ENCODE measurements around the gene MLLT1.

MLLT1 gene

DNA sequence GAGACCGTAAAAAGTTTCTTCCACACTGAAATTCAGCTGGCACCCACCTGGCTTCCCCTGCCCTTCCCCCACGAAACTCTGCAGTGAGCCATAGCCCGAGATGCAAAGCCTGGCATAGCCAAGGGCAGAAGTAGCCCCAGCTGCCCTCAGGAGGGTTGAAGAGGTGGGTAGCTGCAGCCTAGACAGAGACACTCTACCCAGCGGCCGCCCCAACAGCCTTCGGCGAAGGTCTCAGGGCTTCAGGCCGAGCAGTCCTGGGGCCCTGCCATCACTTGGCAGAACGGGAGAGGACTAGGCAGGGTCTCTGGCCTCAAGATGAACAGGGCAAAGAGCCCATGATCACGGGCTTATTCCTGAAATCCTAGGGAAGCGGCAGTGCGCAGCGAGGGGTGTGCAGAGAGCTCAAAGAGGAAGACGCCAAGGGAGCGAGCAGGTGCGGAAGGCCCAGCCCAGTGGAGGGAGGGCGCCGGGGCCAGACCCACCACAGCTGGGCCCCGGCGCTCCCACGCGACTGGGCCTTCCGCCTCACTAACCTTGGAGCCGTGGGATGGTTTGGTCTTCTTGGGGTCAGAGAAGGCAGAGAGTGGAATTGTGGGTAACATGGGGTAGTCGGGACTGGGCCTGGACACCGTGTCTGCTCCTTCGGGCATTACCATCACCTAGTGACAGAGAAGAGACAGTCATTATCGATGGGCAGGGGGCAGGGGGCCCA lies 53.2 kb downstream of the MLLT1 start:
- H3K27ac ChIP-seq, result peak overlapping the region; percentile 99
- DNase-seq (ENCODE audit: low spot score), result no peak
- TF ChIP-seq, protein P1, sequence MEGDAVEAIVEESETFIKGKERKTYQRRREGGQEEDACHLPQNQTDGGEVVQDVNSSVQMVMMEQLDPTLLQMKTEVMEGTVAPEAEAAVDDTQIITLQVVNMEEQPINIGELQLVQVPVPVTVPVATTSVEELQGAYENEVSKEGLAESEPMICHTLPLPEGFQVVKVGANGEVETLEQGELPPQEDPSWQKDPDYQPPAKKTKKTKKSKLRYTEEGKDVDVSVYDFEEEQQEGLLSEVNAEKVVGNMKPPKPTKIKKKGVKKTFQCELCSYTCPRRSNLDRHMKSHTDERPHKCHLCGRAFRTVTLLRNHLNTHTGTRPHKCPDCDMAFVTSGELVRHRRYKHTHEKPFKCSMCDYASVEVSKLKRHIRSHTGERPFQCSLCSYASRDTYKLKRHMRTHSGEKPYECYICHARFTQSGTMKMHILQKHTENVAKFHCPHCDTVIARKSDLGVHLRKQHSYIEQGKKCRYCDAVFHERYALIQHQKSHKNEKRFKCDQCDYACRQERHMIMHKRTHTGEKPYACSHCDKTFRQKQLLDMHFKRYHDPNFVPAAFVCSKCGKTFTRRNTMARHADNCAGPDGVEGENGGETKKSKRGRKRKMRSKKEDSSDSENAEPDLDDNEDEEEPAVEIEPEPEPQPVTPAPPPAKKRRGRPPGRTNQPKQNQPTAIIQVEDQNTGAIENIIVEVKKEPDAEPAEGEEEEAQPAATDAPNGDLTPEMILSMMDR (conservative IDR thresholded peaks at IDR 0.05; ENCODE audit: low read depth), result no peak
- CTCF ChIA-PET, result interaction anchor here (0.6 kb wide), 1 partner anchor 60 kb away, joined by 3 read pairs; no protein-coding TSS in a partner anchor
- POLR2A ChIA-PET (ENCODE audit: low non-redundant PET), result no interaction called here

GRCh38 chr19:6226012-6226411 lies 53.8 kb downstream of the MLLT1 start:
- CTCF ChIA-PET, result interaction anchor here (0.6 kb wide), 1 partner anchor 61 kb away, joined by 3 read pairs; no protein-coding TSS in a partner anchor
- POLR2A ChIA-PET (ENCODE audit: low non-redundant PET), result no interaction called here
- TF ChIP-seq, protein P1 (conservative IDR thresholded peaks at IDR 0.05; ENCODE audit: low read depth), result no peak
- peak overlapping the region; percentile 91 for H3K27ac ChIP-seq
- no peak for DNase-seq (ENCODE audit: low spot score)

DNA sequence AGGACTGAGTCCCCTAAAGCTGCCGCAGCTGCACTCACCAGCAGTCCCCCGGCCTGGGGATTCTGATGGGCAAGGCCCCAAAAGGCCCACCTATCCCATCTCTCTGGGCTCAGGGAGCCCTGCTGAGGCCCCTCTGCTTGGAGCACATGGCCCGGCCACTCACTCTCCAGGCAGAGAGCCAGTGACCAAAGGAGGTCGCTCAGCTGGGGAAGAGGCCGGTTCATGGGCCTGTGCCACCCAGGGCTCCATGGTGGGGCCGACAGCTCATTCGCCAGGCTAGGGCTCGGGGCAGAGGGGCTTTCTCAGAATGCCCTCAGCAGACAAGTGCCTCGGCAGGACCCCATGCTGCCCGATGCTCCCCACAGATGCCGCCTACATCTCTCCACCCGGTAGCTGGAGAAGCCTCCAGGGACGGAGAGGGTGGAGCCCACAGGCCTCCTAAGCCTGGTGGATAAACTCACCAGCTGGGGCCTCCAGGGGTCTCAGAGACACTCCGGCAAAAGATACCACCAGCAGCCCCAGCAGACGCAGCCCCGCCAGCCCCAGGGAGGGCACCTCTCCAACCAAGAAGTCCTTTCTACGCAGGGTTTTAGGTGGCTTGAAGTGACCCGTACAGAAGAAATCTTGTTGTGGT lies 54.4 kb downstream of the MLLT1 start:
- peak overlapping the region; percentile 91 for H3K27ac ChIP-seq
- ChIA-PET CTCF (interaction anchor here (0.6 to 0.9 kb wide), 2 partner anchors 10 to 87 kb away, joined by 3 read pairs; no protein-coding TSS in a partner anchor), POLR2A (ENCODE audit: low non-redundant PET) (no interaction called here)
- TF ChIP-seq, protein P1 (conservative IDR thresholded peaks at IDR 0.05; ENCODE audit: low read depth), result no peak
- no peak for DNase-seq (ENCODE audit: low spot score)

DNA sequence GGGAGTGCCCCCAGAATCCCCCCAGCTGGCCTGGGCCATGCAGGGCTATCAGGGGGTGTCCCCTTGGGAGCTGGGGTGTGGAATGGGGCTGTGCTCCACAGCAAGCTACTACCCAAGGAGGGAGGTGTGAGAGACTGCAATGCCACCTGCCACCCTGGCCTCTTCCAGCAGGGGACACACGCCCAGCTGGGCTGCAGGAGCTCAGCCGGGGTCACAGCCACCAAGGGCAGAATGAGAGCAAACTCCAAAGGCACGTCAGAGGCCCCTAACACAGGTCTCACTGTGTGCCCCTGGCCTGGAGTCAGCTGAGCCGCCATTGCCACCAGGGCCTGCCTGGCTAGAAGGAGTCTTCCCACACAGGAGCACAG lies 55.5 kb downstream of the MLLT1 start:
- no peak for DNase-seq (ENCODE audit: low spot score)
- POLR2A ChIA-PET (ENCODE audit: low non-redundant PET), result no interaction called here

GRCh38 chr19:6223461-6224307 lies 56.1 kb downstream of the MLLT1 start:
- peak overlapping the region; percentile 91 for H3K27ac ChIP-seq
- CTCF ChIA-PET, result interaction anchor here (0.6 kb wide), 1 partner anchor 1473 kb away, joined by 5 read pairs; no protein-coding TSS in a partner anchor
- POLR2A ChIA-PET (ENCODE audit: low non-redundant PET), result no interaction called here
- TF ChIP-seq, protein P1 (conservative IDR thresholded peaks at IDR 0.05; ENCODE audit: low read depth), result no peak
- no peak for DNase-seq (ENCODE audit: low spot score)

More for the DNA sequence above, 55.5 kb downstream of the MLLT1 start:
- TF ChIP-seq, protein P1 (conservative IDR thresholded peaks at IDR 0.05; ENCODE audit: low read depth), result no peak
- H3K27ac ChIP-seq, result peak overlapping the region; percentile 91
- CTCF ChIA-PET, result interaction anchor here (0.6 to 0.9 kb wide), 3 partner anchors 11 to 1473 kb away, joined by 3 to 5 read pairs (median 3); no protein-coding TSS in a partner anchor

DNA sequence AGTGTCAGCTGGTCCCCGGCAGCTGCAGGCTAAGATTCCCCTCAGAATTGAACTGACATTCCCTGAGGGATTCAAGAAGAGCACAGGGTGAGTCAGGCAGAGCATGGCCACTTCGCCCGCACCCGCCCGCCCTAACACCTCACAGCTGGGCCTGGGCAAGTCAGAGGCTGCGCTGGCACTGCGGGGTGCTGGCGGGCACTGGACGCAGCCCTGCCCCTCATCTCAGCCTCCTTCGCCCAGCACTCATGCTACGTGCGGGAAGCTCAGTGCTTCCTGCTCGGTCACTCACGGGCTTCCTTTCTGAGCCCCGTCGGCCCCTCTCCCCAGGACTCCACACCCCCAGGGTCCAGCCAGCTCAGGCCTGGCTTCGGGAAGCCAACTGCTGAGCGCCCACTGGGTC lies 56.9 kb downstream of the MLLT1 start:
- peak overlapping the region; percentile 91 for H3K27ac ChIP-seq
- TF ChIP-seq, protein P1 (conservative IDR thresholded peaks at IDR 0.05; ENCODE audit: low read depth), result no peak
- ChIA-PET CTCF (no interaction called here), POLR2A (ENCODE audit: low non-redundant PET) (no interaction called here)
- DNase-seq (ENCODE audit: low spot score), result peak; percentile 71
